Activated CD4-positive, alpha-beta memory T cell treated with anti-CD3 and anti-CD28 coated beads for 36 hours (primary cell): Measurements from ENCODE around the gene TMX1. TPM values are rescaled to one million over a fixed set of nuclear protein-coding genes. Genes with fewer than 3 reads are reported as not detected.

Experiments used
- CTCF ChIA-PET: fragments of 350-600 bp; sonication (Branson Sonifier 250); formaldehyde crosslinking; loops from one replicate; lab custom pipeline; 2021; ENCODE audit warnings: antibody characterized with exemption, inconsistent platforms; lab: Charles Lee
- POLR2A ChIA-PET: fragments of 350-600 bp; sonication (Branson Sonifier 250); formaldehyde crosslinking; loops from one replicate; lab custom pipeline; 2021; ENCODE audit warnings: antibody characterized with exemption; lab: Charles Lee
- DNase-seq: peaks from one replicate; pipeline ENCODE4 v3.0.0-alpha.2; 2020
- H3K27ac Mint-ChIP-seq: one replicate; pipeline ENCODE4 v1.8.0; 2021; ENCODE audit warnings: mixed read lengths
- H3K27me3 Mint-ChIP-seq: one replicate; pipeline ENCODE4 v1.8.0; 2021; ENCODE audit warnings: mixed read lengths
- H3K36me3 Mint-ChIP-seq: one replicate; pipeline ENCODE4 v1.8.0; 2021; ENCODE audit warnings: mixed read lengths
- H3K4me1 Mint-ChIP-seq: one replicate; pipeline ENCODE4 v1.8.0; 2021; ENCODE audit warnings: low read depth, mixed read lengths
- H3K4me3 Mint-ChIP-seq: one replicate; pipeline ENCODE4 v1.8.0; 2021; ENCODE audit warnings: mild to moderate bottlenecking, mixed read lengths
- H3K9me3 Mint-ChIP-seq: one replicate; pipeline ENCODE4 v1.8.0; 2021; ENCODE audit warnings: mixed read lengths
- intact Hi-C: fragments of 100-400 bp; cut with micrococcal nuclease; formaldehyde crosslinking; loops from one replicate; pipeline ENCODE4 v1.15.1; 2023
- total RNA-seq, 2 experiments: library from RNA; stranded (reverse); gene quantifications; one replicate each; pipeline ENCODE4 v1.2.3, GENCODE V29; 2021

Gene TMX1
- total RNA-seq, 2 experiments from 2014 or later: 57.1 to 58.1 TPM

DNA sequence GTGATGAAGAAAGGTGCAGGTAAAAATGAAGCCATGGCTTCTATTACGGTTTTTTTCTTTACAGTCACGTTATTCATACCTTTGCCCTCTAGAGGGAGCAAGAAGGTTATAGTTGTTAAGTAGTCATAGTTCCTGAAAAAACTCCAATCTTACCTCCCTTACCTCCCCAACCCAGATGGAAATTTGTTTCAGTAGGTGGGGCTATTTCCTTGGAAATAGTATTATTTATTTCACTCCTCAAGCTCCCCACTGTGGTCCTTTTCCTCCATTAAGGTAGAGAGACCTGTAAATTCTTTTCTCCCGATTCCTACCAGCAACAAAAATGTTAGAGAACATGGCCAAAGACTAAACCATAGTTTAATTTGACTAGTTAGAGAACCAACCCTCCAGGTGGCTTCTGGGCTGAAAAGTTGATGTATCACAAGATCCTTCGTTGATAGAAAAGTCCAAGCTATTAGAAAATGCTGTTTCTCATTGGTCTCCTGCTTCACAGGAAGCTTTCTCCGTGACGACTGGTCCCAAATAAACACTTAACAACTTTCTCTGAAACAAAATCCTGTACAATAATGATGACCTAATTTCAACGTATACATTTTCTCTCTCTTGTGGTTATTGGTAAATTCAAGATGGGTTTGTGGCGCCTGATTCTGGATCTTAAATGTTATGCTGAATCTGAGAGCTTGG lies 43.5 kb downstream of the TMX1 start:
- Mint-ChIP-seq H3K27me3 (no peaks in the 10 kb centered on the region), H3K9me3 (no peaks in the 10 kb centered on the region), H3K4me1 (no peaks in the 10 kb centered on the region), H3K27ac (no peak overlapping the region), H3K4me3 (no peak overlapping the region), H3K36me3 (no peaks in the 10 kb centered on the region)
- CTCF ChIA-PET: interaction anchor here (0.5 to 3.3 kb wide), 24 partner anchors 9 to 848 kb away, joined by 3 to 39 read pairs (median 4); no protein-coding TSS in a partner anchor
- intact Hi-C loops: loop anchor here (1.0 to 10.0 kb wide), 2 partner anchors 371 to 497 kb away; partner anchors contain the start of gene FRMD6
- no peak for DNase-seq
- POLR2A ChIA-PET: no interaction called here

DNA sequence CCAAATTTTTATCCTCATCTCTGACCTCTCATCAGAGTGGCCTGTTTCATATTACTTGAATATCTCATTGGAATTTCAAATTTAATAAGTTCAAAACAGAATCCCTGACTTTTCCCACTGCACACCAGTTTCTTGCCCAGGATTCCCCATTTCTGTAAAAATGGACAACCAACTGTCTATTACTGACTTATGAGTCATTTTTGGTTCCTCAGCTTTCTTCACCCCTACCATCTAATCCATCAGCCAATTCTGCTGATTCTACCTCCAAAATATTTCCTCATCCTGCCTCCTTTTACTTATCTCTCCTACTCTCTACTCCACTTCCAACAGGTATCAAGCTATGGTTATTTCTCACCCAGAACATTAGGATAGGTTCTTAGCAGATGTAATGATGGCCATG lies 44.2 kb downstream of the TMX1 start:
- POLR2A ChIA-PET: no interaction called here
- H3K9me3 Mint-ChIP-seq: no peaks in the 10 kb centered on the region
- intact Hi-C loops: loop anchor here (10.0 kb wide), 1 partner anchor 371 kb away; the partner anchor contains the start of gene FRMD6
- no peak overlapping the region for H3K4me3 Mint-ChIP-seq
- DNase-seq: no peak
- CTCF ChIA-PET: interaction anchor here (0.5 to 3.3 kb wide), 17 partner anchors 9 to 848 kb away, joined by 3 to 39 read pairs (median 6); no protein-coding TSS in a partner anchor
- no peak overlapping the region for H3K27ac Mint-ChIP-seq
- no peaks in the 10 kb centered on the region for H3K27me3 Mint-ChIP-seq
- H3K36me3 Mint-ChIP-seq: no peaks in the 10 kb centered on the region
- H3K4me1 Mint-ChIP-seq: peaks cover 2% of the 10 kb centered on the region

DNA sequence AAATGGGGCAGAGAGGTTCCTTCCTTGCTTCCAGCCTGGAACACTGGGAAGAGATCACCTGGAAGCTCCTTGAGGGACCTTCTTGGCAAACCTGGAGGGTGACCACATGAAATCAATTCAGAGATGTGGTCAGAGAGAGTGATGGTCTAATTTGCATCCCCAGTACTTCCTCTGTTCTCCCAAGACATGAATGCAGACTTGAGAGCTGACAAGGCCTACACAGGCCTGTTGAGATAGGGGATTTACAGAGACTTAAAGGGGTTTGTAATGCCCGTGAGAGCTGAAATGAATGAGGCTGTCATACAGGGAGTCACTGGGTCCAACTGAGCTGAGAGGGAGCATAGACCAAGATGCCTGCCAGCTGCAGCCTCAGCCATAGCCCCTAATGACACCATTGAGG lies 45.1 kb downstream of the TMX1 start:
- H3K27ac Mint-ChIP-seq: no peak overlapping the region
- ChIA-PET POLR2A (no interaction called here), CTCF (interaction anchor here (1.4 kb wide), 1 partner anchor 694 kb away, joined by 3 read pairs; no protein-coding TSS in a partner anchor)
- intact Hi-C loops: loop anchor here (10.0 kb wide), 1 partner anchor 370 kb away; the partner anchor contains the start of gene FRMD6
- DNase-seq: no peak
- no peaks in the 10 kb centered on the region for H3K9me3 Mint-ChIP-seq
- H3K4me3 Mint-ChIP-seq: no peak overlapping the region
- peaks cover 3% of the 10 kb centered on the region for H3K4me1 Mint-ChIP-seq
- H3K27me3 Mint-ChIP-seq: no peaks in the 10 kb centered on the region
- no peaks in the 10 kb centered on the region for H3K36me3 Mint-ChIP-seq

DNA sequence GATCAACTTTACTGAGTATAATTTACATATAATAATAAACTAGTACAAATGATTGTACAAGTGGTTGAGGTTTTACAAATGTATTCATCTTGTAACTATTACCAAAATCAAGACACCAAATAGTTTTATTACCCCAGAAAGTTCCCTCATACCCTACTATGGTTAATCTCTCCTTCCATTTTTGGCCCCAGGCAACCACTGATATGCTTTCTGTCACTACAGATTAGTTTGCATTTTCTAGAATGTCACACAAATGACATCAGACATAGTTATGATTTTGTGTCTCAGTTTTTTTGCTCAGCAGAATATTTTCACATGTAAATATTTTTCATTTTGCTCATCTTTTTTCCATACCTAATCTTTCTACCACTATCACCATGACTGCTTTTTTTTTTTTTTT lies 49.1 kb downstream of the TMX1 start:
- DNase-seq: no peak
- Mint-ChIP-seq H3K27ac (no peak overlapping the region), H3K4me3 (no peak overlapping the region), H3K27me3 (no peaks in the 10 kb centered on the region), H3K4me1 (peaks cover 3% of the 10 kb centered on the region), H3K9me3 (no peaks in the 10 kb centered on the region), H3K36me3 (no peaks in the 10 kb centered on the region)
- intact Hi-C loops: loop anchor here (10.0 kb wide), 1 partner anchor 366 kb away; the partner anchor contains the start of gene FRMD6
- POLR2A ChIA-PET: no interaction called here
- CTCF ChIA-PET: no interaction called here

DNA sequence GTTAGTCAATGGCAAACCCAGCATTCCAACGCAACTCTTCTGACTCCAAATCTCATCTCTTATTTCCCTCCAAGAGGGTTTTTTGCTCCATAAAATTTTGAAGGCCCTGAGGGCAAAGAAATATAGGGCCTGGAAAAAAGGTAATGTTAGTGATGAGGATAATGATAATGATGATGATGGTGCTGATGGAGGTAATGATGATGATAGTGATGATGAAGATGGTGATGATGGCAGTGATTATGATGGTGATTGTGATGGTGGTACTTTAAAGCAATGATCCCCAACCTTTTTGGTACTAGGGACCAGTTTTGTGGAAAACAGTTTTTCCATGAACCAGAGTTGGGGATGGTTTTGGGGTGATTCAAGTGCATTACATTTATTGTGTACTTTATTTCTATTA lies 50.1 kb downstream of the TMX1 start:
- no peak for DNase-seq
- ChIA-PET CTCF (interaction anchor here (0.9 kb wide), 1 partner anchor 486 kb away, joined by 3 read pairs; no protein-coding TSS in a partner anchor), POLR2A (no interaction called here)
- Mint-ChIP-seq H3K27ac (no peak overlapping the region), H3K9me3 (no peaks in the 10 kb centered on the region), H3K36me3 (no peaks in the 10 kb centered on the region), H3K4me3 (no peak overlapping the region), H3K27me3 (no peaks in the 10 kb centered on the region), H3K4me1 (peaks cover 6% of the 10 kb centered on the region)
- intact Hi-C loops: no loop called here

DNA sequence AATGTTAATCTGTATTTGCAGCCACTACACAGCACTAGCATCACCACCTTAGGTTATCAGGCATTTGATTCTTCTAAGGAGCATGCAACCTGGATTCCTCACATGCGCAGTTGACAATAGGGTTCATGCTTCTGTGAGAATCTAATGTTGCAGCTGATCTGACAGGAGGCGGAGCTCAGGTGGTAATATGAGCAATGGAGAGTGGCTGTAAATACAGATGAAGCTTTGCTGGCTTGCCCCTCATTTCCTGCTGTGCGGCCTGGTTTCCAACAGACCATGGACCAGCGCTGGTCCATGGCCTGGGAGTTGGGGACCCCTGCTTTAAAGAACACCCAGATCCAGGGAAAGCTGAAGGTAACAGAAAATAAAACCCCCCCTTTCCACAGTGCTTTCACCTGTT lies 51.0 kb downstream of the TMX1 start:
- POLR2A ChIA-PET: no interaction called here
- H3K27ac Mint-ChIP-seq: no peak overlapping the region
- H3K36me3 Mint-ChIP-seq: no peaks in the 10 kb centered on the region
- H3K4me3 Mint-ChIP-seq: no peak overlapping the region
- CTCF ChIA-PET: interaction anchor here (0.9 kb wide), 1 partner anchor 485 kb away, joined by 3 read pairs; no protein-coding TSS in a partner anchor
- no peak for DNase-seq
- intact Hi-C loops: no loop called here
- H3K27me3 Mint-ChIP-seq: peaks cover 2% of the 10 kb centered on the region
- H3K9me3 Mint-ChIP-seq: no peaks in the 10 kb centered on the region
- H3K4me1 Mint-ChIP-seq: peaks cover 6% of the 10 kb centered on the region

DNA sequence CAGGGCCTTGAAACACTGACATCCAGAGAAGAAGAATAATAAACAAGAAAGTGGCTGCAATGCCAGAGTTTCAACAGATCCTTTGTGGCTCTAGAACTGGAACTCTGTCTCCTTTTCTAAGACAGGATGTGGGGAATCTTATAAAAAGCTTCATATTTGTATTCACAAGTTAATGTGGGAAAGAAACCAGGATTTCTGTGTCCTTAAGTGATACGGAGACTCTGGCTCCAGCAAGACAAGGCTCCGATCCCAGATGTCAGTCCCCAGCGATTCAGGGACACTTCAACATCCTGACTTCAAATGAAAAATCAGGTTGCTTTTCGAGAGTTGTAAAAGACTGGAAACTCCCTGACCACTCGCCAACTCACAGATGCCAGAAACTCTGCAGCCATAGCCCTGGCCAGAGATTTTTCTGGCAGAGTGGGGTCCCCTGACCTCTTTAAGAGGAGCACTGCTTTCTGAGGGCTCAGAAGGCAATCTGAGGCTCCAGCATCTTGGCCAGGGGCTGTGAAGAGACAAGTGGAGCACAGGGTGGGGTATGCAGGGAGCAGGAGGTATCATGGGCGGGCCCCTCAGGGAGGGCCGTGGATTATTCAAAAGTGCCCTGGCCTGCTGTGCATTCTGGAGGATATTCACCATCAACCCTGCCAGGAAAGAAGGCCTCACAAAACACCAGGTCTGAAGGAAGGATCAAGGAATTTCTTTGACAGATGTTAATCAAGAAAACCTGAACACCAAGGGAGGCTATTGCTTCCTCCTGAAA lies 53.3 kb downstream of the TMX1 start:
- intact Hi-C loops: no loop called here
- CTCF ChIA-PET: interaction anchor here (2.4 kb wide), 1 partner anchor 10 kb away, joined by 10 read pairs; no protein-coding TSS in a partner anchor

DNA sequence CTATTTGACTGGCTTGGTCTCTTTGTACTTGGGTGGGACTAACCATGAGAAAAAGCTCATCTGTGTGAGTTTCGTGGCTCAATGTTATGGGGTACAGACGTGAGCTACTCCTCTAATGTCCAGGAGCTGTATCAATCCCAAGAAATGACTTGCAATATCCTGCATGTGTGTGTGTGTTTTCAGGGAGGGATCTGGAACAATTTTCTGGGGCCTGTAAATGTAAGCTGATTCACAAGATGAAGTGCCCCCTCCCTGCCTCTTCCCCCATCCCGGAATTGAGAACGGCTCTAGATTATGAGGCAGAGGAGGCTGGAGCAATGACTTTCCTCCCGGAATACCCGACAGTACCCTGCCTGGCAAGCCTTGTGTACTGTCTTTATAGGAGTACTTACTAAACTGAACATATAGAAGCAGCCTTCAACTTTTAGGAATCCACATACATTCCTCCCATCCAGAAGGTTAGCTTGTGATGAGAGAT lies 53.9 kb downstream of the TMX1 start:
- ChIA-PET POLR2A (no interaction called here), CTCF (interaction anchor here (2.4 kb wide), 1 partner anchor 10 kb away, joined by 10 read pairs; no protein-coding TSS in a partner anchor)
- Mint-ChIP-seq H3K4me3 (no peak overlapping the region), H3K27ac (no peak overlapping the region), H3K9me3 (no peaks in the 10 kb centered on the region), H3K4me1 (peaks cover 13% of the 10 kb centered on the region), H3K27me3 (peaks cover 2% of the 10 kb centered on the region), H3K36me3 (no peaks in the 10 kb centered on the region)
- intact Hi-C loops: no loop called here
- no peak for DNase-seq

More for the DNA sequence above, 53.3 kb downstream of the TMX1 start:
- Mint-ChIP-seq H3K4me1 (peaks cover 6% of the 10 kb centered on the region), H3K27ac (no peak overlapping the region), H3K27me3 (peaks cover 2% of the 10 kb centered on the region), H3K36me3 (no peaks in the 10 kb centered on the region), H3K9me3 (no peaks in the 10 kb centered on the region), H3K4me3 (no peak overlapping the region)
- POLR2A ChIA-PET: no interaction called here
- no peak for DNase-seq

DNA sequence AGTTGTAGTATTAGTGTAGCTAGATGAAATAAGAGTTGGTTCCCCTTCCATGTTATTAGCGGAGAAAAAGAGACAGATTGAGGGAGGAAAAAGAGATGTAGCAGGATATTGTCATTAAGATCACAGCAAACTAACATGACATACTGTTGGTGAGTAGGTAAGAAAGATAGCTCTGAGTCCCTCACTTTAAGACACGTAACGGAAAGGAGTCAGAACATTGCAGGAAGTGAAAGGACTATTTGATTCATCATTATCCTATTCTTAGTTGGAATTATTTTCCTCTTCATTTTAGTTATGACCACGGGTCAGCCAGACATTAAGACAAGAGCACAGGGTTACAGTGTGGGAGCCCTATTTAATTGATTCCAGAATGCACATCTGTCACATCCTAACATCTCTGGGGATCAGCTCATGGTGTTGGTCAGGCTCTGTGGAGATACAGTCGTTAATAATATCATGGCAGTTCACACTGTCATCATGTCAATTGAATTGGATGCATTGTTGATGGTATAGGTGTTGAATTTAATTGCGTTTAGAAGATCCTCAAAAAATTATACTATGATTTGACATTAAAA lies 55.0 kb downstream of the TMX1 start:
- no peak overlapping the region for H3K4me3 Mint-ChIP-seq
- intact Hi-C loops: loop anchor here (5.0 kb wide), 1 partner anchor 487 kb away; no protein-coding TSS in a partner anchor
- H3K4me1 Mint-ChIP-seq: peaks cover 12% of the 10 kb centered on the region
- no peaks in the 10 kb centered on the region for H3K9me3 Mint-ChIP-seq
- ChIA-PET POLR2A (no interaction called here), CTCF (interaction anchor here (1.2 kb wide), 1 partner anchor 11 kb away, joined by 5 read pairs; no protein-coding TSS in a partner anchor)
- no peaks in the 10 kb centered on the region for H3K36me3 Mint-ChIP-seq
- no peak overlapping the region for H3K27ac Mint-ChIP-seq
- peaks cover 2% of the 10 kb centered on the region for H3K27me3 Mint-ChIP-seq
- no peak for DNase-seq

DNA sequence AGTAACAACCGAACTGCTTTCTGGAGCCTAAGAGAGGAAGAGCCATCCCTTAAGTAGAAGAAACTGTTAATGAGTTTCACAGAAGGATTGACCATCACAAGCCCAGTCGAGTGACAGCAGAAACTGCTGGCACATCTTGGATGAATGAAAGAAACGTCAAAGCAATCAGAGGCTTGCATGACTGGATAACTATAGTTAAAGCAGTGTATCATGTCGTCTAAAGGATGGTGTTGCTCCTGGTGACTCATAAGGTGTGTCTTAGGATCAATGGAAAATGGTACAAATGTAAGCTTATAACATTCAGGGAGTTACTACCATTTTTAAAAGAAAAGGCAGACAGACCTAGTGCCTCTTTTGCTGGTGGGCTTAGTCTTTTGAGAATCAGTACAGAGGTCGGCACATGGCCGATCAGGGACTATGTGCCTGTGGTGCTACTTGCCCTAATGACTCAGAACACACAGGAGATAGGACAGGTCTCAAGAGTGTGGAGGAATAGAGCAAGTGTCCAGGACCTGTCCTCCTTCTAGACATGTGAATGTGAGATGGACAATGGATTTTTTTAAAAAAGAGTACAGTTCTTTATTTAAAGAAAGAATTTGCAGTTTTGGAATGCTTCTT lies 55.7 kb downstream of the TMX1 start:
- DNase-seq: no peak
- intact Hi-C loops: loop anchor here (5.0 kb wide), 1 partner anchor 487 kb away; no protein-coding TSS in a partner anchor
- H3K27me3 Mint-ChIP-seq: peaks cover 2% of the 10 kb centered on the region
- no peaks in the 10 kb centered on the region for H3K9me3 Mint-ChIP-seq
- ChIA-PET POLR2A (no interaction called here), CTCF (interaction anchor here (1.2 kb wide), 1 partner anchor 12 kb away, joined by 5 read pairs; no protein-coding TSS in a partner anchor)
- H3K4me1 Mint-ChIP-seq: peaks cover 12% of the 10 kb centered on the region
- no peak overlapping the region for H3K4me3 Mint-ChIP-seq
- H3K27ac Mint-ChIP-seq: no peak overlapping the region
- no peaks in the 10 kb centered on the region for H3K36me3 Mint-ChIP-seq

DNA sequence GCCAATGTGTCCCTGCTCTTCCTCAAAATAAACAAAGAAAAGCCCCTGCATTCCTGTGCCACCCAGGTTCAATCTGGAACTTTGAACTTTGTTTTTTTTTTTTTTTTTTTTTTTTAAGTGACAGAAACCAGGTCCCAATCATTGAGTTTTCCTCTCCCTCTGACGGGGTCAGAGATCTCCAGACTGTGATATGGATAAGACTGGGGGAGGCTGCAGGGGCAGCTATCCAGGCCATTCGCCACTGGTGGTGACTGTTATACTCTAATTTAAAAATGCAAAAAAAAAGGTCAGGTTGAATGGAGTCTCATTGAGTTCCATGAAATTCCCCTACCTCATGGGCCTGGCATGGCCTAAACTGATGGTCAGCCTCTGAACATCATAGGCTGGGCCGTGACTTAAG lies 57.0 kb downstream of the TMX1 start:
- Mint-ChIP-seq H3K36me3 (no peaks in the 10 kb centered on the region), H3K4me3 (no peak overlapping the region), H3K27me3 (peaks cover 2% of the 10 kb centered on the region), H3K27ac (no peak overlapping the region), H3K9me3 (no peaks in the 10 kb centered on the region), H3K4me1 (peaks cover 12% of the 10 kb centered on the region)
- intact Hi-C loops: loop anchor here (5.0 kb wide), 1 partner anchor 485 kb away; no protein-coding TSS in a partner anchor
- CTCF ChIA-PET: no interaction called here
- POLR2A ChIA-PET: no interaction called here
- no peak for DNase-seq
